ENCODE measurements around the gene MYCN.

- TF ChIP-seq CTCF (IDR thresholded peaks at IDR 0.05) = no peak
- TF ChIP-seq EP300 (IDR thresholded peaks at IDR 0.05) = no peak
- TF ChIP-seq POLR2A (IDR thresholded peaks at IDR 0.05) = no peak
These were observed 45.2 kb downstream of the MYCN start for GRCh38 chr2:15985531-15985930.
